Kasumi-1 (cell line): ENCODE data around the gene ARMC10.
A peak's percentile ranks its signal among the peaks of the same experiment; 100 is the strongest.
"Not testable (repeated sequence)": the region's sequence is repeated elsewhere in the genome, so short reads cannot be mapped to it uniquely, and the experiment has no call there.

Experiments
- DNase-seq, 2 experiments: peaks; one replicate each; lab custom pipeline; 2025; lab: John Stamatoyannopoulos, UW

Gene ARMC10

DNA sequence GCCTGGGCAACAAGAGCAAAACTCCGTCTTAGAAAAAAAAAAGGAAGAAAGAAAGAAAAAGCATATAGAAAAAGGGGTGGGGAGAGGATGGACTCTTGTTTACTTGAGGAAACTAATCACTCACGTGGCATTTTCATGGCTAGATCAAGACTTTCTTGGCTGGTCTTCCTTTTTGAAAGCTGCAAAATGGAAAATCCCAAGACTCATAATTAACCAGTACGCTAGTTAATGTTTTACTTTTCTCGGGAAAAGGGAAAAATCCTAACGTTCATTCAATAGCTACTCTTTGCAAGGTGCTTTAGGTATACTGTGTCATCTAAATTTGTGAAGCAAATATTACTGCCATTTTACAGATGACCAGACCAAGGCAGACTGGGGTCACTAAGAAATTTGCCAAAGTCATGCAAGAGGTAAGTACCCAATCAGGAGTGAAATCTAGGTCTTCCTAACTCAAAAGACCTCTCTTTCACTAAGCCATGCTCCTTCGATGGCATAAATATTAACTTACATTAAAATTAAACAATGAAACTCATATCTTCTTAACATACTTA, 49.6 kb downstream of the ARMC10 start:
- DNase-seq, result no peak

DNA sequence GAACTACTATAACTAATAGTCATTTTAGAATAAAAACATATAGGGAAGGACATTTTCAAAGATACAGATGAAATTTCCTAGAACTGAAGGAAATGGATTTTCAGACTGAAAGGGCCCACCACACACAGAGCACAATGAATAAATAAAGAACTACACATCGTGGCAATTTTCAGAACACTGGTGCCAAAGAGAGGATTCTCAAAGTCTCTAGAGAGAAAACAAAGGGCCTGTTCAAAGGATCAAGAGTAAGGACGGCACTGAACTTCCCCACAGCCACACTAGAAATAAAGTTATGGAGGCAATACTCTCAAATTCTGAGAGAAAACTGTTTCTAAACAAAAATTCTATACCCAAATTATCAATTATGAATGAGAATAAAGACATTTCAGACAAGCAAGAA, 52.1 kb downstream of the ARMC10 start:
- DNase-seq, result no peak

DNA sequence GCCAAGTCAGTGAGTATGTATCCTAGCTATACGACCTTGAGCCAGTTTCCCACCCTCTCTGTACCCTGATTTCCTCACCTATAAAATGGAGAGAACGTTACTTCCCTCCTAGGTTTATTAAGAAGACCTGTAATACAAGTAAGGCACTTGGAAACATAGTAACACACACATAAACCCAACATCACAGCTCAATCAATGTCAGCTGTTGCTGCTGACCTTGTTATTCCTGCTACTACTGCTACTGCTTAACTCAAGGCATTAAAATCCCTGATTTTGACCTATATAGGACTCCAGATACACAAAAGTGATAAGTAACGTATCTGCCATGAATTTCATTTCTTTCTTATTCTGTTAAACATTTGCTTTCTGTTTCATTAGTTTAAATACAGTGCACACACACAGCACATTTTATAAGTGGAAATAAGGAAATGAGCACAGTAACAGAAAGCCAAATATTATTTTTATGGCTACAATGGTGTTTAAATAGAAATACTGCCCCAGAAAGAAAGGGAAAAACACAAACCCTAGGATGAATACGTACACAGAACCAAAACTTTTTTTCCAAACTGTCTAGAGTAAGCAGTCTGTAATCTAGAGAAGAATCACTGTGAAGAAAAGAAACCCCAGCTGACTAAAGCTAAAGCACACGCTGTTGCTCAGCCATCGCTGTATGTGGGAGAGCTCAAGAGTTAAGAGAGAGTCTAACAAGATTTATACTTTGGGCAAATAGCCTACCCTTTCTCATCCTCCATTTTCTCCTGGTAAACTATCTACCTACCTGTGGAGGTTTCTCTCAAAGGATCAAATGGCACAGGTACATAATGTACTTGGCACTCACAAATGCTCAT, 55.0 kb downstream of the ARMC10 start:
- DNase-seq, result no peak

DNA sequence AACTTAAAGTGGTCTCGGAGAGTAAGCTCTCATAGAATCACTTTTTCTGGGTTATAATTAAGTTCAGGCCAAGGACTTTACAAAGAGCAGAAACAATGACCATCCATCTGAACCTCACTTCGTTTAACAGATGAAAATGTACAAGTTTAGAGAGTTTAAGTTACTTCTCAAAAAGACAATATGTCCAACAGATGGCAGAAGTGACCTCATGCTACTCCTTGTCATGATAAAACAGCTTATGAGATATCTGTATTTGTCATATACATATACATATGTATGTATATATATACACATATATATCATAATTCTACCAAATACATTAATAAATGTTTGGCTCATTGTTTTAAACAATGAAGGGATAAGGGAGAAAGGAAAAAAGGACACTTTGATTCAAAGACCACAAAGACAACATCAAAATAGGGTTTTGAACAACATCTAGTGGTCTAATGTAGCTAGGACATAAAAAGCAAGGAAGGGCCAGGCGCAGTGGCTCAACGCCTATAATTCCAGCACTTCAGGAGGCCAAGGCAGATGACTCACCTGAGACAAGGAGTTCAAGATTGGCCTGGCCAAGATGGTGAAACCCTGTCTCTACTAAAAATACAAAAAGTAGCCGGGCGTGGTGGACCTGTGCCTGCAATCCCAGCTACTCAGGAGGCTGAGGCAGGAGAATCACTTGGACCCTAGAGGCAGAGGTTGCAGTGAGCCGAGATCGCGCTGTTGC, 56.1 kb downstream of the ARMC10 start:
- no peak for DNase-seq

DNA sequence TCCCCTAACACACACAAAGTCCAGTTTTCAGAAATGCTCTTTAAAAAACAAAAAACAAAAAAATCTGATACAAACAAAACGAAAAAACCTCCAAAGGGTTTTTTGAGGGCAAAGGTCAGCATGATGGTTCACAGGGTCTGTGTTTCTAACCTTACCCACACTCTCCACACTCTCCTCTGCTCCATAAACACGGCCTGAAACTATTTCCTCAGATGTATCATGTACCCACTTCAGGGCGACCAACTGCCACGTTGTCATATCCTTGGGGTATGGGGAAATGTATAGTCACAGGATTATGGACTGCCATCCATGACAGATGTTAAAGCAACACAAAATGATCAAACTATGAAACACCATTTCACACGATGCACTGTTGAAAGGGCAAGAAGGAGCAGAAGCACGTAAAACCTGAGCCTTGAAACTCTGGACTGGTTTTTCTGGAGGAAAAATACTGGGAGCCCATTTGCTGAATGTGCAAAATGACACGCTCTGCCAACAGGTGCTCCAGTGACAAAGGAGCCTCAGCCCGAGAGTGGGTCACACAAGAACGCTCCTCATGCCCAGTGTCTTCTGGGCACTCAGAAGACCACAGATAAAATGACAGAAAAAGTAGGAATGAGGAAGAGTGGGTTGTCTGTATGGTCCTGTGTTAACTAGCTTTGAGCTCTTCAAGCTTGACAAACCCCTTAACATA, 58.2 kb downstream of the ARMC10 start:
- no peak for DNase-seq

DNA sequence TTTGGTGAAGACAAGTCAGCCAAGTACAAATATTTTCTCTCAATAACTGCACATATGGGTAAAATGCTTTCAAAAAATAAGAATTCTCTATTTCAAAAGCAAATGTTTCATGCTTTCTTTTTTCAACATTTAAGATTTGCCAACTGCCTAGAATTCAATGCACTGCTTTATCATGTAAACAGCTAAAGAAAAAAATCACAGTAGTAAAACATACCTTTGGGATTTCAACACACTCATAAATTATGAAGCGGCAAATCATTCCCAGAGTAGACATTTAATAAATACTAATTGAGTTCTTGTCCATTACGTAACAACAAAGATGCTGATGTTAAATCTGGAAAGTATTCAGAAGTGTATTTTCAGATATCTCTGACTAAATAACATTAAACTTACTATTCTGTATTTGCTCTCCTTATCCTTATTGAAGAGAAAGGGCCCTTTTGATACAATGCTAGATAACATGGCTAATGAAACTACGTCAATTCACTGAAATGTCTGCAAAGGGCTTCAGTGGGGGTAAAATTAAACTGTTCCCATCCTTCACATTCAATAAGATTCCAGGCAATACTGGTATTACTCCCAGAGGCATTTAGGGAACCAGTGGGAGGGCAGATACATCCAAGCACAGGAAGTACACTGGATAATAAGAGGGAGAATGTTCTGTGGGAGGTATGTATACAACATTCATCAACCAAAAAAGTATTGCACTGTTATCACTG, 60.1 kb downstream of the ARMC10 start:
- DNase-seq, result no peak

DNA sequence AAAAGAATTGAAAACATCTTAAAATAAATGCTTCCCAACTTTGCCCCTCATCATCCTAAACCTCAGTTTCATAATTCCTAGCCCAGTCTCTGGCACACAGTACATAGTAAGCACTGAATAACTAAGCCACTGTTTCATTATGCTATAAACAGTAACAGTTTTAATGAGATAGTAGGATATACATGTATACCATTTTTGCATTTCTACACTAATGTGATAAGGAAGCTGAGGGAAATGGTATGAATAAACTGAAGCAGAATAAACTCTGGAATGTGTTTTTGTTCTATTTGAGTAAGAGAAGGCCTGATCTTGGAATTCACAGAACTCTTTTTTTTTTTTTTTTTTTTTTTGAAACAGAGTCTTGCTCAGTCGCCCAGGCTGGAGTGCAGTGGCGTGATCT, 65.1 kb downstream of the ARMC10 start:
- DNase-seq, result no peak

DNA sequence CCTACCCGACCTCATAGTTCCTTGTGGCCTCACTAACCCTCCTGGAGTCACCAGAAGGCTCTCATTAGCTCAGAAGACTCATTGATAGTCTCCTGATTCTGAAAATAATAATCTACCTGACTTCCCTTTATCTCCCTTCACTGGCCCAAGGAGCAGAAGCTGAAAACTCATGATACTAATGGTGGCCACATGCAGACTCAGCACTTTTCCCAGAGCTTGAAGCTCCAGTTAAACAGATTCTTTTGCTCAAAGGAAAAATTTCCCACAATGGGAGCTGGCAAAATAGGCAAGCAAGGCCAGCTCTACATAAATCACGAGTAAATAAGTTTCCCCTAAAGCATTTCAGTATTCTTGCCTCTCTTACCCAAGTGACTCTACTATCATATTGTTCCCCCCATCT, 65.7 kb downstream of the ARMC10 start:
- DNase-seq, result no peak

DNA sequence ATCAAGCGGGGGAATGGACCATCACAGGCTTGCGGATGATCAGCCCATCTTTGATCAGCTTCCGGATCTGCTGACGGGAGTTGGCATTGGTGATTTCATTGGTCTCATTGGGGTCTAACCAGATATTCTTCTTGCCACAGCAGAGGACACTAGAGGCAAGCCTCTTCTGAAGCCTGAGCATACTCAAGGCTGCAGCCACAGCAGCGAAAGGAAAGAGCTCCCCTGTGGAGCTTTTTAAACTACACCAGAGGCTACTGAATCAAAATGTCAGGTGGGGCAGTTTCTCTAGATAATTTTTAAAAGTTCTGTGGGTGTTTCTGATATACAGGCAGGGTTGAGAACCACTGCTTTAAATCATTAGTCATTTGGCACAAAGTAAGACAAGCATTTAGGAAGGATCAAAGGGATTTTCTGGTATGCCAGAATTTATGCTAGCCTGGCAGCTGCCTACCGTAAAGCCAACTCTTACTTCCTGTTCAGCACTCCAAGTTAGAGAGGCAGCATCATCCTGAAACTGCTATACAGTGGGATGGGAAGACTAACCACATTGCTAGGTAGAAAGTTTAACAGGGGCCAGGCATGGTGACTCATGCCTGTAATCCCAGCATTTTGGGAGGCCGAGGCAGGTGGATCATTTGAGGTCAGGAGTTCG, 66.9 kb downstream of the ARMC10 start:
- DNase-seq, result peak in 1 of 2 experiments; percentile 14

DNA sequence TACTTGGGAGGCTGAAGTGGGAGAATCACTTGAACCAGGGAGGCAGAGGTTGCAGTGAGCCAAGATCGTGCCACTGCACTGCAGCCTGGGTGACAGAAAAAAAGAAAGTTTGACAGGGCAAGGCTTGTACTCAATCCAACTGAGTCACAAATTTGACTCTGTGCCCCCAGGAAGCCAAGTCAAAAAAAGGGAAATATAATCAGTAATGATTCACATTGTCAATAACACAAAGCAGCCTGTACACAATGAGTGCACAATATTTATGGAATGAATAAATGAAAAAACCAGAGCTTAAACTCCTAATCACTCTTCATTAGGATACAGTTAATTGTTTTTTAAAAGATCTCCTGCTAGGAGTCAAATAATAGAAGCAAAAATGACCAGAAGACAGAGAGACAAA, 67.6 kb downstream of the ARMC10 start:
- no peak for DNase-seq

DNA sequence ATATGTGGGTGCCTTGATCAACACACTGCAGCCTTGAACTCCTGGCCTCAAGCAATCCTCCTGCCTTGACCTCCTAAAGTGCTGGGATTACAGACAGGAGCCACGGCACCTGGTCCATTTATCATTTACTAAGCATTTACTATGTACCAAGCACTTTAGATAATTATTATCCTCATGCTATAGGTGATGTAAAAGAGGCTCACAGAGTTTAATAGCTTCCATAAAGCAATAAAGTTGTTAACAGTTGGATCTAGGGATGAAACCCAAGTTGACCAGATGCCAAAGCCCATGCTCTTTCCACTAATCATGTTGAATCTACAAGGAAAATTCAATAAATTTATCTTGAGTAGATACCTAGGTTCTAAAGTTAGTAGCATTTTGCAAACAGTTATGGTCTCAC, 68.9 kb downstream of the ARMC10 start:
- DNase-seq, result no peak

DNA sequence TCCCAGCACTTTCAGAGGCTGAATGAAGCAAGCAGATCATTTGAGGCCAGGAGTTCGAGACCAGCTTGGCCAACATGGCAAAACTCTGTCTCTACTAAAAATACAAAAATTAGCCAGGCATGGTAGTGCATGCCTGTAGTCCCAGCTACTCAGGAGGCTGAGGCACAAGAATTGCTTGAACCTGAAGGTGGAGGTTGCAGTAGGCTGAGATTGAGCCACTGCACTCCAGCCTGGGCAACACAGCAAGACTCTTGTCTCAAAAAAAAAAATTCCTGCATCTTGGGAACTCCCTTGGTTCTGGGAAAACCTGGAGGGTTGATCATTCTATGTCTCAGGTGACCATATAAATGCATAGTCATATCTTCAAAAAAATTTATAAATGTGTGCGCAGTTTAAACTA, 69.8 kb downstream of the ARMC10 start:
- DNase-seq, result not testable (repeated sequence)

DNA sequence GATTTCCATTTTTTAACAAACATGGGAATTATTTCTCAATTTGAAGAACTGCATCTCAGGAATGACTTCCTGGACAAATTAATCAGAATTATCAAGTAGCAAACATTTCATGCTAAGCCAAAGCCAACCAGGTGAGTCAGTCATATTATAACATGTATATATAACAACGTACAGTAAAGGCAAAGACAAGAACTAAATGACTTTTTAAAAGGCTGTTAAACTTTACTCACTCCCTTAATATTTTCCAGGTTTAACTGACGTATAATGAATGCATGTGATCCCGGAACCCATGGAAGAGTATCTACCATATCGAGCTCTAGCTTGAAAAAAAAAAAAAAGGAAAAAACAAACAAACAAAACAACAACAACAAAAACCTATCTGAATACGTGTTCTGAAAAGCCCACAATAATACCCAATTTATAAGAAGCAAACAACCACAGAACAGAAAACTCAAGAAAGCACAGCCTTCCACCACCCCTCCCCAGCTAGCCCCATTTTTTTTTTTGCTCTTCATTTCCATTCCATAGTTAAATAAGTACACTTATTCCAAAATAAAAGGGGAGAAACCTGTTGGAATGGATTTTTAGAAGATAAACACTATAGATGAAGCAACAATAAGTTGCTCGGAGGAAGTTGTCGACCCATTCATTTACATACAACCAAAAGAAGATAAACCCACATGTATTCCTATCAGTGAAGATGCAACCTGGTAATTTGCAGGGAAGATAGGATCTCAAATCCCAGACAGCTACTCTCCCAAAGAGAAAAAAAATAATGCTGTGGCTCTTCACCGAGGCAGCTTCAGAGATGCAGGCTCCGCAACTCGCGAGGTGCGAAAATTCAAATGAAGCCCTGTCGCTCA, 73.4 kb downstream of the ARMC10 start:
- DNase-seq, result peak in 1 of 2 experiments; percentile 47
